Left lobe of liver (tissue), 2 donors: ENCODE measurements around the gene OSBP2. TPM values are rescaled to one million over a fixed set of nuclear protein-coding genes. Genes with fewer than 3 reads are reported as not detected.

ENCODE experiments used
- ATAC-seq: fragments of 200-7000 bp; cut with Tn5 transposase; one replicate; pipeline ENCODE4 v1.9.1; 2020; ENCODE audit warnings: mild to moderate bottlenecking, moderate library complexity
- DNase-seq: peaks from one replicate; pipeline ENCODE4 v3.0.0-alpha.2; 2020; ENCODE audit warnings: low spot score
- total RNA-seq: library from RNA; stranded (reverse); gene quantifications from one replicate; pipeline ENCODE4 v1.2.1, GENCODE V29; 2021
- donor health status: DM: no; HTN: no; CAD: no; lungs with moderate emphysema.
- donor health status: DM: no; HTN: yes; CAD: no.

OSBP2 gene
- total RNA-seq, 1 donor from 2014 or later = 0.63 TPM

GRCh38 chr22:30802202-30803166 is 107.8 kb downstream of the OSBP2 start:
- ATAC-seq (peak; percentile 100), DNase-seq (peak; percentile 86)

- no peak for ATAC-seq
- DNase-seq = no peak
Measured at GRCh38 chr22:30803679-30804078, 109.0 kb downstream of the OSBP2 start.

DNA sequence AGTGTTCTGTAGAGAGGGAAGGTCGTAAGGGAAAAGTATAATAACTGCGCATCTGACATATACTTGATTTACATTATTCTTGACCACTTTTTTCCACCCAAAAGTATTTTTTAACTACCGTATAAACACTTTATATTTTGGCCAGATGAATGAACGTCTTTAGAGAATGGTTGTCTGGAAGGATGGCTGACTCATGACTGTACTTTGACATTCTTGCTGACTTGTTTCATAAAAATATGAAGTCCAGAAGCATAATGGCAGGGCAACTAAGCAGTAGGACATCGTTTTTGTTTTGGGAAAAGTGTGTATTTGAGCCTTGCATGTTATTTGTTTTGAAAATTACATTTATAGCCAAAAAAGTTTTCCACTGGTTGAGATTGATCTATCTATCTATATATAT is 110.0 kb downstream of the OSBP2 start:
- DNase-seq (no peak), ATAC-seq (no peak)

GRCh38 chr22:30806391-30806861 is 111.8 kb downstream of the OSBP2 start:
- ATAC-seq (no peak), DNase-seq (no peak)

DNA sequence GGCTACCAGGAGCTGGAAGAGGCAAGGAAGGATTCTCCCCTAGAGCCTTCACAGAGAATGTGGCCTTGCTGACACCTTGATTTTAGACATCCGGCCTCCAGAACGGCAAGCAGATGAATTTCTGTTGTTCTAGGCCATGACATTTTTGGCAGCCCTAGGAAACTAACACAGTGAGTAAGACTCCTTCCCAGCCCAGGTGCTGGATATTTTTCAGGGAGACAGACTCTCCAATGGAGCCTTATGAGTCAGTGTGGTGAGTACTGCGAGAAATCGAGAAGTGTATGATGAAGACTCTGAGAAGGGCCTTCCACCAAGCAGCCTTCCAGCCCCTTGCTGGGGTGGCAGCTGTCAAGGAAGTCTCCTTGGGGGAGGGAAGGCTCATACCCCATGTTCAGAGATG is 114.4 kb downstream of the OSBP2 start:
- DNase-seq = no peak

DNA sequence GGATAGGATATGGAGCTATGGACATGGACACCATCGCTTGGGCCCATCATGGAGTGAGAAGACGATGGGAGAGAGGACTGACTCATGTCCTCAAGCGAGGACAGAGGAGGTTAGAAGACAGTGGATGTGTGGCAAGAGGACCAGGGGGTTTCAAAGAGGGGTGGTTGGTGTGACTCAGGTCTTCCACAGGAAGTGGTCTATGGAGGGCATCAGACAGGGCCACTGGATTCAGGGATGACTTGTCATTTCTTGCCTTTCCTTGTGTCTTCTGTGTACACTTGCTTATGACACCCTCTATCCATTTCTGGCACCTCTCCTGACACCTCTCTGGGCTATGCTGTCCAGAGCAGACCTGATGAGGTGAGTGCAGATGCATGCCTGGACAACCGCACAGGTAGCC is 115.4 kb downstream of the OSBP2 start:
- DNase-seq (no peak), ATAC-seq (no peak)

More for the DNA sequence above, 114.4 kb downstream of the OSBP2 start:
- ATAC-seq = no peak

GRCh38 chr22:30813936-30814335 is 119.3 kb downstream of the OSBP2 start:
- DNase-seq = no peak
- no peak for ATAC-seq

- DNase-seq = no peak
- ATAC-seq = peak; percentile 77
Measured at GRCh38 chr22:30816413-30816812, 121.7 kb downstream of the OSBP2 start.

DNA sequence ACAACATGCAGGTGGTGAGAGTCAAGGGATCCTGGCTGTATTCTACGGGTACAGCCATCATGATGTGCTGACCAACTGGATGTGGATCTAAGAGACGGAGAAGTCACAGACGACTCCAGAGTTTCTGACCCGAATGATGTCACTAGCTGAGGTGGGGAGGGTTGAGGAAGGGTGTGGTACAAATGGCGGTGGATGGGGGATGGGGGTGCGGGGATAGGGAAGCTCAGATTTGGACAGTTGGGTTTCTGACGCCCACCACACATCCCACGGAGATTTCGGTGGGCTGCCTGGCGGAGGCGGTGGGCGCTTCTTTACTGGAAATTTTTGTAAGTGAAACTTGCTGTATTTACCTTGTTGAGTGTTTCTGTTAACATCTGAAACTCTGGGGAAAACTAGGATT is 126.7 kb downstream of the OSBP2 start:
- peak; percentile 22 for DNase-seq
- no peak for ATAC-seq

- DNase-seq (peak; percentile 33), ATAC-seq (peak; percentile 37)
Measured at GRCh38 chr22:30821863-30822215, 127.2 kb downstream of the OSBP2 start.

DNA sequence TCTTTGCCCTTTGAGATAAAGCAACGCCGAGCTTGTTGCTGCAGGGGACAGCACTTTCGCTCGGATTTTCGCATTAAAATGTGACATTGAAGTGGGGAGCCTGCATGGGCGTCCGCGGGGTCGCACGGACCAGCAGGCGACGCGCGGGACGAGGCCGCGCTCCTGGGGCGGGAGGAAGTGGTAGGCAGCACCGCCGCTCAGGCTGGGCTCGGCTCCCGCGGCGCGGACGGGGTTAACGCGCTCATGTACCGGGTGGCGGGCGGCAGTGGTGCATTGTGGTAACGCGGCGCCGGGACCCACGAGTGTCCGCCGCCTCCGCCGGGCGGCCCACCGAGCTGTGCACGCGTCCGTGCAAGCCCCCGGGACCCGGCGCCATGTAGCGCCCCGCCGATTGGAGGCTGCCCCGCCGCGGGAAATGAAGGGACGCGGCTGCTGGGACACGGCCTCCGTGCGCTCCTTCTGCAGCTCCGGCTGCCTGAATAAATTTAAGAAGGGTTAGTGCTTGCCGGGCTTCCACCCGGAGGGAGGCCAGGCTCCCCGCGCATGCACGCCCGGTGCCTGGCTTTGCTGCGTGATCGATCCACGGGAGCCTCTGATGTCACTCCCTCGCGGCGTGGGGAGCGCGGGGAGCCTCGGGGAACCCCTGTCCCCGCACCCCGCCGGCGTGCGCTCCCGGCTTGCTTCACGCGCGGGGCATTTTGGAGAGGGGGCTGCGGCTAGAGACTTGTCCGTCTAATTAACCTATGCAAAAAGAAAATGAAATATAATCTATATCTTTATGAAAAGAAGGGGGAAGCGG is 127.7 kb downstream of the OSBP2 start:
- DNase-seq (peak; percentile 35), ATAC-seq (peak; percentile 72)

DNA sequence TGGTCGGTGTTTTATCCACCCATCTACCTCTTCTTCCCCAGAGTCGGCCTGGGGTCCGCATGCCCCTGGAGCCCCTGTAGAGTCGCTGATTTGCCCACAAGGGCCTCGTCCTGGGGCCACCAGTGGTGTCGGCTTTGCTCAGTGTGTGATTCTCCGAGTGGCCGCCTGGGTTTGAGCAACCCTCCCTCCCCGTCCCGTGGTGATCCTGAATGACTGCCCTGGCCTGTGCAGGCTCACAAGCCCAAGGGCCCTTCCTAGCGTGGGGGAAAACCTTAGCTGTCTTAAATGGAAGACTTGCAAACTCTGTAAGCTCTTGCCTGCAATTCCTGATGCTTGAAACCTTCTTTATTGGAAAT is 128.3 kb downstream of the OSBP2 start:
- peak; percentile 43 for ATAC-seq
- peak; percentile 39 for DNase-seq

DNA sequence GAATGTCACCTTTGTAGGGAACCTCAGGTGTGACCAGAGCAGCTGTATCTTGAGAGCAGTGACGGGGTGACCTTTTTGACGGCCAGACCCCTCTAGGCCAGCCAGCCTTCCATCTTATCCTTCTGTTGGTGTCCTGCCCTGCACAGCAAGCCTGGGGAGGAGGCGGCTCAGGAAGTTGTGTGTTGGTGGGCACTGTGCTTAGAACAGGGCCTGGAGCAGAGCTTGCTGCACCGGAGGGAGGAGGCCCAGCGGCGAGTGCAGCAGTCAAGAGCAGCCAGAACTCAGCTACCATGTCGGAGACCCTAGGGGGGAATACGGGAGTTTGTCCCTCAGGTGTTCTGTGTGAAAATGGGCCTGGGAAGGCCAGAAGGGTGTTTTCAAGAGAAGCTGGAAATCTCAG is 129.4 kb downstream of the OSBP2 start:
- DNase-seq (peak; percentile 19), ATAC-seq (no peak)

- DNase-seq (peak; percentile 19), ATAC-seq (no peak)
Measured at GRCh38 chr22:30824711-30825110, 130.0 kb downstream of the OSBP2 start.

GRCh38 chr22:30825711-30826505 is 131.2 kb downstream of the OSBP2 start:
- ATAC-seq (no peak), DNase-seq (peak; percentile 33)

DNA sequence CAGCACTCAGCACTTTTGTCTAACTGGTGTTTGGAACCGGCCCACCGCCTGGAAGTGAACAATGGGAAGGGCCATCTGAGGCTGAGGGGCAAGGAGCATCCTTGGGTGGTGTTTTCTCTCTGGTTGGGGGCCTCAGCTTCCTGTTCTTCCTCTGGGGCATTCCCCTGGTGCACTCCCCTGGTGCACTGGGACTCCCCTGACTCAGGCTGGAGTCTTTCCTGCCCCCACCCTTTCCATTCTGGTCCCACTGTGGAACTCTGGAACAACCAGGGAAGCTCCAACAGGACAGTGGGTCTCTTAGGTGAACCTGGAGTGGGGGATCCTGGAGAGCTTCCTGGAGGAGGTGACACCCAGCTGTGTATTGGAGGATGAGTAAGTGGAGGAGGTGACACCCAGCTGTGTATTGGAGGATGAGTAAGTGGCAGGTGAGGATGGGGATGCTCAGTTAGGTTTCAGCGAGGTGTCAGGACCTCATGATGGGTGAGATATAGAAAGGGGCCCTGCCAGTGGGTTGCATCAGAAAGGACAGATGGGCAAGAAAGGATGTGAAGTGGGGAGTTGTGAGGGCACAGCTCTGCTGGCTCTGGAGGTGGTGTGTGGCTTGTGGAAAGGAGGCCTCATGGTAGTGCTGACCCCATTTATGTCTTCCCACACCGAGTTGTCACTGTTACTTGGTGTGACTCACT is 132.1 kb downstream of the OSBP2 start:
- peak; percentile 31 for DNase-seq

DNA sequence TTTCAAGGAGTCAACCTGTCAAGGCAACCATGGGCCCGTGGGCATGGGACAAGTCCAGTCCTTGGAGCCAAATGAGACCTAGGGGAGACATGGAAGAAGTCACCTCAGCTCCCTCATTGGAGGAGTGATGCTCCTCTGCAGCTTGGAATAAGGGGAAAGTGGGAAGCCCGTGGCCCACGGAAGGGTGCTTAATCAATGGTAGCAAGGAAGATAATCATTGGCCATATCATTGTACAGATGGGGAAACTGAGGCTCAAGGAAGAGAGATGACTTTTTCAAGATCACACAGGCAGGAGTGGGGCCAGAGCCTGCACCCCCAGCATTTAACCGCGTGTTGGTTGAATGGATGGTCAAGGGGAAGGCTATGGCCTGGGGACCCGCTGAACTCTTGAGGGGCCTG is 133.0 kb downstream of the OSBP2 start:
- peak; percentile 16 for DNase-seq
- ATAC-seq = no peak

More for the DNA sequence above, 132.1 kb downstream of the OSBP2 start:
- ATAC-seq = no peak

GRCh38 chr22:30828187-30829155 is 133.8 kb downstream of the OSBP2 start:
- DNase-seq (peak; percentile 38), ATAC-seq (no peak)

DNA sequence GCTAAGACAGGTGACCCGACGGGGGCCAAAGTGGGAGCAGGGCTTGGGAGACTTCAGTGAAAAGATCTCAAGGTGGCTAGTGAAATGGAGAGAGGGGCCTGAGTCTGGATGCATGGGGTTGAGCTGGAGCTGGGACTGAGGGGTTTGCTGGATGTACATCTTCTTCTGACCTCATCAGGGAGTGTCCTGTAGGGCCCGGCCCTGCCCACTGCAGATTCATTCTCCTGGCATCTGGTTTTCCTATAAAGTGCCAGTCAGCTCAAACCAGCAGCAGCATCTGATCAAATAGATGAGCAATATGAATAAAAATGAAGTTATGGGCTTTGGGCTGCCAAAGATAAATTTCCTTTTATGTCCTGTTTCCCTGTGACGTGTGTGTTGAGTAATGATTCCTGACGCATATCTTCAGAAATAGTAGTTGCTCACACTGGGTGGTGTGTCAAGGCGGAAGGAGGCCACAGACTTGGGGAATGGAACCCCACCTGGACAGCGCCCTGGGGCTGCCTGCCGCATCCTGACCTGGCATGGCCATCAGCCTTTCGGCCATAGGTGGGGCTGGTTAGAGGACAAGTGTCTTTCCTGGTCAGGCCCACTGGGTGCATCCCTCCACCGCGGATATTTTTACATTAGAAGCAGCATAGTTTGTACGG is 135.4 kb downstream of the OSBP2 start:
- ATAC-seq = no peak
- DNase-seq = peak; percentile 29
